Activated CD4-positive, CD25-positive, alpha-beta regulatory T cell treated with anti-CD3 and anti-CD28 coated beads, Interleukin-2, amount 50 U/mL, for 16 hours (primary cell): ENCODE measurements around the gene NCF2.

Experiments
- DNase-seq: peaks from one replicate; pipeline ENCODE4 v3.0.0-alpha.2; 2020; ENCODE audit warnings: low read depth, low spot score

Gene NCF2

GRCh38 chr1:183552441-183552840 lies 37.8 kb downstream of the NCF2 start:
- no peak for DNase-seq

GRCh38 chr1:183551924-183552323 lies 38.3 kb downstream of the NCF2 start:
- DNase-seq: no peak

GRCh38 chr1:183550915-183551314 lies 39.3 kb downstream of the NCF2 start:
- DNase-seq: no peak

- DNase-seq: no peak
Observed at GRCh38 chr1:183548116-183548515, 42.1 kb downstream of the NCF2 start.

- no peak for DNase-seq
Observed at GRCh38 chr1:183546427-183546826, 43.8 kb downstream of the NCF2 start.

GRCh38 chr1:183544598-183545297 lies 45.5 kb downstream of the NCF2 start:
- no peak for DNase-seq

GRCh38 chr1:183543619-183544204 lies 46.5 kb downstream of the NCF2 start:
- DNase-seq: no peak

GRCh38 chr1:183537405-183537804 lies 52.9 kb downstream of the NCF2 start:
- DNase-seq: no peak

- no peak for DNase-seq
Observed at GRCh38 chr1:183533617-183534174, 56.6 kb downstream of the NCF2 start.

- DNase-seq: no peak
Observed at GRCh38 chr1:183528577-183528976, 61.7 kb downstream of the NCF2 start.

- DNase-seq: no peak
Observed at GRCh38 chr1:183522104-183522503, 68.2 kb downstream of the NCF2 start.

GRCh38 chr1:183520379-183520778 lies 69.9 kb downstream of the NCF2 start:
- DNase-seq: no peak

- DNase-seq: no peak
Observed at GRCh38 chr1:183517401-183517800, 72.9 kb downstream of the NCF2 start.

GRCh38 chr1:183516725-183517124 lies 73.5 kb downstream of the NCF2 start:
- no peak for DNase-seq

GRCh38 chr1:183515002-183515689 lies 75.1 kb downstream of the NCF2 start:
- no peak for DNase-seq

GRCh38 chr1:183514235-183514634 lies 76.0 kb downstream of the NCF2 start:
- no peak for DNase-seq

- DNase-seq: no peak
Observed at GRCh38 chr1:183512450-183512849, 77.8 kb downstream of the NCF2 start.

- no peak for DNase-seq
Observed at GRCh38 chr1:183508694-183509093, 81.6 kb downstream of the NCF2 start.

- no peak for DNase-seq
Observed at GRCh38 chr1:183506561-183506960, 83.7 kb downstream of the NCF2 start.
